Posterior vena cava (tissue), 2 donors: ENCODE data around the gene SENP7. TPM values are rescaled to one million over a fixed set of nuclear protein-coding genes. Genes with fewer than 3 reads are reported as not detected.
"Not testable (repeated sequence)": the region's sequence is repeated elsewhere in the genome, so short reads cannot be mapped to it uniquely, and the experiment has no call there.

ENCODE experiments used
- DNase-seq: peaks from one replicate; pipeline ENCODE4 v3.0.0-alpha.2; 2020; ENCODE audit warnings: low spot score
- intact Hi-C, 2 donors: fragments of 100-400 bp; cut with DNase I; formaldehyde crosslinking; loops; one replicate each; pipeline versions ENCODE4 v1.14.1 to v1.14.2; 2022 to 2023
- total RNA-seq, 2 donors: library from RNA; stranded (reverse); fragmentation: NEBNext Ultra II Directional; extraction: Animal tissue kit (Norgen Biotek cat#: 25700); gene quantifications; one replicate each; pipeline ENCODE4 v1.2.1, GENCODE V29; 2021
- donor health status: DM: yes; HTN: yes; CAD: no.
- donor health status: DM: yes; HTN: yes; CAD: no.

The SENP7 gene
- total RNA-seq, 2 donors from 2014 or later = 17.0 to 20.0 TPM

DNA sequence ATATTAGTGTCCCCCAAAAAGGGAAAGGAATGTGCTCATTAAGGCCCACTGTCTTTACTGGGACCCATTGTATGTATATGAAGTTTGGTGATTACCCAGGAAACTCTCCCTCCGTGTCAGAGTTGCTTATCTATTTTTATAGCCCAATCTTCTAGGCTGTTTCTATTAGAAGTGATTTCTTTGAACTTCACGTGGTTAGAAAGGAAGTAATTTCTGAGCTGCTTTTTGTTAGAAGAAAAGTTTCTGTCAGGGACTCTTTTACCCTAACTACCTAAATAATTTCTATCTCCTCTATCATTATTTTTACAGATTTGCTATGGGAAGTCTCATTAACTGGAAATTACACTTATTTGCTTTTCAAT, 17.7 kb upstream of the SENP7 start:
- intact Hi-C loops = no loop called here
- no peak for DNase-seq

DNA sequence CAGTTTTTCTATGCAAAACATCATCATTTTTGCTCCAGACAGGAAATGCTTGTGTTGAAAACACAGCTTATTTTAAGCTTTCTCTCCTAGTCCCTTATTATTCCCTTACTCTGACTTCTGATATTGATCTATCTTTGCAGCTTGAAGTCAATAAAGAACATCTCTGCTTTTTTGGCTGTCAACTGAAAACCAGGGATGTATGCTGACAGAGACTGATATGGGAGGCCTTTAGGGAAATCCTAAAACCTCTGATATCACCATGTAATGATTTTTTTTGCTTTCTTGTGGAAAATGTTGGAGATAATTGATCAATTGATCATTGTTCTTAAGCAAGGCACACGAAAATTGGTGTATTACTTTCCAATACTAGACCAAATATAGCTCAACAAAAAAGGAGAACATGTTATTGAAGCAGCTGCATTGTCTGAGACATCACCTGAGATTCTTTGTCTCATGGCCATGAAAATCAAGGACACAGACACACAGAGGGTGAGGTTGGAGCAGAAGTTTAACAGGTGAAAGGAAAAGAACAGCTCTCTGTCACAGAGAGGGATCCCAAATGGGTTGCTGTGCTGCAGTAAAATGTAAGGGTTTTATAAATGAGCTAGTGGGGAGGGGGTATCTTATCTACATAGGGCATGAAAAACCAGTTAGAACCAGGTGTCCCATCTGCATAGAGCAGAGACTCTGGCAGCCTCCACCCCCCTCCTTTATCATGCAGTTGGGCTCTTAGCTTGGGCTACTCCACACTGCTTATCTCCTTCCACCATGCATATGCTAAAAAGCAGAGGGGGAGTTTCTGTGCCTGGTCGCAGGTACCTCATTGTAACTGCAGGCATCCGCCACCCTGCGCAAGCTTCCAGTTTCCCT, 17.0 kb upstream of the SENP7 start:
- DNase-seq = no peak
- intact Hi-C loops = no loop called here

DNA sequence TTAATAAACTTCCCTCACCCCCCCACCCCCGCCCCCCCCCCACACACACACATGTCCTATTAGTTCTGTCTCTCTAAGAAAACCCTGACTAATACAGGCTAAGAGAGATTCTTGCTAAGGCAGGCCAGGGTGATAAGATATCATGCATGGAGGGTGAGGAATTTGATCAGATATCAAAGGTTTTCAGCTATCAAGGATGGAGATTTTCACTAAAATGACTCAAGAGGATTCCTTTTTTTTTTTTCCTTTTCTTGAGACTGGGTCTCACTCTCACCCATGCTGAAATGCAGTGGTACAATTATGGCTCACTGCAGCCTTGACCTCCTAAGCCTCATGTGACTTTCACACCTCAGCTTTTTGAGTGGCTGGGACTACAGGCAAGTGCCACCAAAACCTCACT, 14.9 kb upstream of the SENP7 start:
- no peak for DNase-seq
- intact Hi-C loops = no loop called here

DNA sequence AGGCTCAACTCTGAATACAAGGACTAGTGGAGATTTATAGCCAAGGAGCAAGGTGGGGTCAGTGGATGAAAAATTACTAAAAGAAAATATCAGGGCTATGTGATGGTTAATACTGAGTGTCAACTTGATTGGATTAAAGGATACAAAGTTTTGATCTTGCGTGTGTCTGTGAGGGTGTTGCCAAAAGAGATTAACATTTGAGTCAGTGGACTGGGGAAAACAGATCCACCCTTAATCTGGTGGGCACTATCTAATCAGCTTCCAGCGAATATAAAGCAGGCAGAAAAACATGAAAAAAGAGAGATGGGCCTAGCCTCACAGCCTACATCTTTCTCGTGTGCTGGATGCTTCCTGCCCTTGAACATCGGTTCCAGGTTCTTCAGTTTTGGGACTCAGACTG, 14.4 kb upstream of the SENP7 start:
- intact Hi-C loops = no loop called here
- no peak for DNase-seq

DNA sequence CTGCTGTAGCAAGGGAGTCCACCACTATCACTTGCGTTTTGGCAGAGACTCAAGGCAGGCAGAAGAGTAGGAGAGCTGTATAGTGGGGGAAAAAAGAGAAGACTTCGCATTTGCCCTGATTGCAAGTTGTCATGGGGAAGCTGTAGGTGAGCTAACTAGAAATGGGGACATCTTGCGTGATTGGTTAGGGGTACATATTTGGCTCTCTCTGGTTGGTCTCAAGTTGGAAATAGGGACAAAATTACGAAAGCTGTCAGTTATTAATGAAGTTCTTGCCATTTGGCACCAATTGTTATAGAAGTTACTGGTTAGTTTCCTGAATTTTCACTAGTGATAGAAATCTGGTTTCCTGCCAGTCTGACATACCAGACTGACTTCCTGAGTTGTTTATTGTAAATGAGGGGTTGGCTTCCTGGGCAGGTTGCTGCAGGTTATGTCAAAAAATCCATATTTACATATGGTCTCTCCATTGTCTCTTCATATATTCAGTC, 8.2 kb upstream of the SENP7 start:
- intact Hi-C loops = no loop called here

DNA sequence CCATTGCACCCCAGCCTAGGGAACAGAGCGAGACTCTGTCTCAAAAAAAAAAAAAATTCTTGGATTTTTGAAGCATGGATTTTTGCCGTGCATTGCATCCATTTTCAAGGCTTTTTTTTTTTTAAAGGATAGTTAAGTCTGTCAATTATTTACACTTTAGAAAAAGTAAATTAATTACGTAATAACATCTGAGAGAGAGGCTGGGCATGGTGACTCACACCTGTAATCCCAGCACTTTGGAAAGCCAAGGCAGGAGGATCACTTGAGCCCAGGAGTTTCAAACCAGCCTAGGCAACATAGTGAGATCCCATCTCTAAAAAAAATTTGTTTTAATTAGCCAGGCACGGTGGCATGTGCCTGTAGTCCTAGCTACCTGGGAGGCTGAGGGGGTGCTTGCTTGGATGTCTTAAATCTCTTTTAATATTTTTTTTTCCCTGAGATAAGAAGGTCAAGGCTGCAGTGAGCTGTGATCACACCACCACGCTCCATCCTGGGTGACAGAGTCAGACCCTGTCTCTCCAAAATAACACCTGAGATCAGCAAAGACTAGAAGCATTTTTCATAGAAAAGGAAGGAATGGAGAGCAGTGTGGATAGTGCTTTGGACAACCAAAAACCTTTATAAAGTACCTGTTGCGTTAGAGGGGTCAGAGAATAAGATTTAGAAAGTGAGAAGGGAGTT, 6.8 kb upstream of the SENP7 start:
- intact Hi-C loops = no loop called here
- DNase-seq = no peak

More for the DNA sequence above, 8.2 kb upstream of the SENP7 start:
- no peak for DNase-seq

DNA sequence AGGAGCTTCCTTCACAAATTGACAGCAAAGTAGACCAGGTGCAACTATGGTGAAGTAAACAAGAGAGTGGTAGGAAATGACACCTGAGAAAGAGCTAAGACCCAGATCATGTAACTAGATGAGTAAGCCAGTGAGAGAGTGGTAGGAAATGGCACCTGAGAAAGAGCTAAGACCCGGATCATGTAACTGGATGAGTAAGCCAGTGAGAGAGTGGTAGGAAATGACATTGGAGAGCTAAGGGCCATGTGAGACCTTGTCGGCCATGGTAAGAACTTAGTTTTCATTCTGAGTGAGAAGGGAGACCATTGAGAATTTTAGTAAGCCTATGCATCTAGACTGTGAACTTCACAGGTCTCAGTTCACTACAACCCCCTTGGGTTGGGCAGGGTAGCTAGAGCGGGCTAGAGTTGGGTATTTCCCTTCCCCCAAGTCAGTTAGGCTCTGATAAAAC, 5.4 kb upstream of the SENP7 start:
- DNase-seq = no peak
- intact Hi-C loops = no loop called here

DNA sequence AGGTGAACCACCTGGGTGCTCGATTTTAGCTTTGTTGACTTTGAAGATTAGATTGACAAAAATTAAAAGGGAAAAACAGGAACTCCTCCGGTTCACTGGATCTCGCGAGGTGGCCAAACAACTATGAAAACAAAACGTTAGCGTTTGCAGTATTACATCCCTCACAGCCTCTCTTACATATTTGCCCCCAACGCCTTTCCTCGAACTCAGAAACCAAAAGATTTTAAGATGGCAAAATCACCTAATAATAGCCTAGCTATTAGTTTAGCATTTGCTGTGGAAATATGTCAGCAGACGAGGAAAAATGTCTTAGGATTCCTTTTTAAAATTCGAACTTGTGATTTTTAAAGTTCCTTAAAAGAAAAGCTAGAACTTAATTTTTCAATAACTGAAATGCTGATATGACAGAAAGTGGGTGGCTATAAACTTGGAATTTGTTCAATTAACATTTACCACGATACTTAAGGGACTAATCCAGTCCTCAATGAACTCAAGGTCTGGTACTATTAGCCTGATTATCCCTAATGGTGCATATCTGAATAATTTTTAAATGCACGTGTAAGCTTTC, 491 bp upstream of the SENP7 start:
- DNase-seq = no peak
- intact Hi-C loops = no loop called here

DNA sequence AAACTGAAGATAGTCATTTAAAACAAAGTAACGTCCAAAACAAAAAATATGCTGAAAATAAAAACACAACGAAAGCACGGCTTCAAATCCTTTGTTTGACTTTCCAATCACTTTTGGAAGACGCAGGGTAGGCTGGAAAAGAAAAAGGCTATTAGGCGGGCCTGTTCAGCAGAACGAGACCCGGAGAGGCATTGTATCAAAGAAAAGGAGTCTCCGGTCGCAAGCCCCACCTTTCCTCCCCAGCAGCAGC, 691 bp downstream of the SENP7 start:
- intact Hi-C loops = no loop called here
- no peak for DNase-seq

DNA sequence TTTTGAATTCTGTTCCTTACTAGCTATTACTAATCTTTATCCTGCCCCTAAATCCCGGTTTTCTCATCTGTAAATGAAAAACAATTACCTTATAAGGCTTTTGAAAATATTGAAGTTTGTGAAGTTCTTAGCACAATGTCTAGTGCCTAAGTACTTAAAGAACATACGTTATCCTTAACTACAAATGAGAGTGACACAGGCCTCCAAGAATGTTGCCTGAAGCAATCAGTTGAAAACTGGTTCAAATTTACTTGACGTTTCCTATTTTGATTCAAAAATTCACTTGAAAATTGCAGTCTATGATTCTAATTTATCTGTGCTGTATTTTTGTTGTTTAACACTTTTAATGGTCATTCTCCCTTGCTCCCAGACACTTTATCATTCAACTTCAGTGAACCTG, 3.2 kb downstream of the SENP7 start:
- DNase-seq = no peak
- intact Hi-C loops = no loop called here

DNA sequence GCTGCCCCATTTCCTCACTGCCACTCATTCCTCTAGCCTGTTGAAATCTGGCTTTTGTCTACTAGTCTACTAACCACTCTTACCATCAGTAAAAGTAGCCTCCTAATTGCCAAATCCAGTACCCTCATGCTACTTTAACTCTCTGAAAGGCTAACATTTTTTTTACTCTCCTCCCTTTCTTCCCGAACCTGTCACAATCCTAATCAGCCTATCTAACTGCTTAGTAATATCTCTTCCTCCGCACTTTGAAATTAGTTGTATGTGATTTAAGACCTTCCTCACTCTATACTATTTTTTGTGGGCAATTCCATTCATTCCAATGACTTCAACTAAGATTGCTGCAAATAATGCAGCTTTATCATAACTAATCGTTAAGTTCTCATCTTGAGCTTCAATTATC, 3.7 kb downstream of the SENP7 start:
- intact Hi-C loops = no loop called here
- DNase-seq = no peak

DNA sequence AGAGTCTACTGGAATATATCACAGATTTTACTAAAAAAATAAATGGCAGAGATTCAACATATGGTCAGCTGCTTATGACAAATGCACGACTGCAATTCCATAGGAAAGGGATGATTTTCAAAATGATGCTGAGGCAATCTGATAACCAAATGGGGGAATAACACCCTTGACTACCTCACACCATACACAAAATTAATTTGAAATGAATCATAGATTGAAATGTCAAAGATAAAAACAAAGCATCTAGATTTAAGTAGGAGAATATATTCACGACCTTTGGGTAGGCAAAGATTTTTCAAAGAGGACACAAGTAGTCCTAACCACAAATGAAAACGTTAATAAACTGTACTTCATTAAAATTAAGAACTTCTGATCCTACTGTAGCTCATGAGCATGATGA, 11.2 kb downstream of the SENP7 start:
- intact Hi-C loops = no loop called here
- no peak for DNase-seq

DNA sequence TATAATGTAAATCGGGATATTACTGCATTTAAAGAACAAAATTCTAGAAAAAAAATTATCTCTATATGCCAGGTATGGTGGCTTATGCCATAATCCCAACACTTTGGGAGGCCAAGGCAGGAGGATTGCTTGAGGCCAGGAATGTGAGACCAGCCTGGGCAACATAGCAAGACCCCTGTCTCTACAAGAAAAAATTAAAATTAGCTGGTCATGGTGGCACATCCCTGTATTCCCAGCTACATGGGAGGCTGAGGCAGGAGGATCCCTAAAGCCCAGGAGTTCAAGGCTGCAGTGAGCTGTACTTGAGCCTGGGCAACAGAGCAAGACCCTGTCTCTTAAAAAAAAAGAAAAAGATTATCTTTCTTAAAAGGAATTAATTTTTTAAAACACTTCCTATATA, 12.8 kb downstream of the SENP7 start:
- DNase-seq = no peak
- intact Hi-C loops = no loop called here

DNA sequence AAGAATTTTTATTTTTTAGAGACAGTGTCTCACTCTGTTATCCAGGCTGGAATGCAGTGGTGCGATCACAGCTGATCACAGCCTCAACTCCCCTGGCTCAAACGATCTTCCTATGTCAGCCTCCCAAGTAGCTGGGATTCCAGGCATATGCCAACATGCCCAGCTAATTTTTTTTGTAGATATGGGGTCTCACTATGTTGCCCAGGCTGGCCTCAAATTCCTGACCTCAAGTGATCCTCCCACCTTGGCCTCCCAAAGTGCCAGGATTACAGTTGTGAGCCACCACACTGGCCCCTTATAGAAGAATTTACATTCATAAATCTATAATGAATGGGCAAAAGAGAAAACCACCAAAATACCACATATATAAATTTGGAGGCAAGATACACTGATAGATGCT, 15.2 kb downstream of the SENP7 start:
- intact Hi-C loops = no loop called here
- DNase-seq = no peak

DNA sequence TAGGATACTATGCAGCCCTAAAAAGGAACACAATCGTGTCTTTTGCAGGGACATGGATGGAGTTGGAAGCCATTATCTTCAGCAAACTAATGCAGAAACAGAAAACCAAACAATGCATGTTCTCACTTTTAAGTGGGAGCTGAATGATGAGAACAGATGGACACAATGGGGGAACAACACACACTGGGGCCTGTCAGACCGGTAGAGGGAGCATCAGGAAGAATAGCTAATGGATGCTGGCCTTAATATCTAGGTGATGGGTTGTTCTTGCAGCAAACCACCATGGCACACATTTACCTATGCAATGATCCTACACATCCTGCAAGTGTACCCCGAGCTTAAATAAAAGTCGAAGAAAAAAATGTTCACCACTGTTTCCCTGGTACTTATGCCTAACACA, 17.5 kb downstream of the SENP7 start:
- DNase-seq = no peak
- intact Hi-C loops = no loop called here

DNA sequence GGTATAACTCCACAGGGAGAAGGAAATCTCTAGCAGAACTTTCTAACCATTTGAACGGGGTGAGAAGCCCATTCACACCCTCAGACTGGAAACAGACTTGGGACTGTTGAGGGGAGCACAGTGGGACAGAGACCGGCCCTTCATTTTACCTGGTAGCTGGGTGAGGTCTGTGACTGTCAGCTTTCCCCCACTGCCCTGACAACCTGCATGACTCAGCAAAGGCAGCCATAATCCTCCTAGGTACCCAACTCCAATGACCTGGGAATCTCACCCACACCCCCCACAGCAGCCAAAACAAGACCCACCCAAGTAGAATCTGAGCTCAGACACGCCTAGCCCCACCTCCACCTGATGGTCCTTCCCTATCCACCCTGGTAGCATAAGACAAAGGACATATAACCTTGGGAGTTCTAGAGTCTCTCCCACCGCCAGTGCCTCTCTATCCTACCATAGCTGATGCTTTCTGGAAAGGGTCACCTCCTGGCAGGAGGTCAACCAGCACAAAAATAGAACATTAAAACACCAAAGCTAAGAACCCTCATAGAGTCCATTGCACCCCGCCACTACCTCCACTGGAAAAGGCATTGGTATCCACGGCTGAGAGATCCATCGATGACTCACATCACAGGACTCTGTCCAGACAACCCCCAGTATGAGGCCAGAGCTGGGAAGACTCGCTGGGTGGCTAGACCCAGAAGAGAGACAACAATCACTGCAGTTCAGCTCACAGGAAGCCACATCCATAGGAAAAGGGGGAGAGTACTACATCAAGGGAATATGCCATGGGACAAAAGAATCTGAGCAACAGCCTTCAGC, 28.0 kb downstream of the SENP7 start:
- no peak for DNase-seq
- intact Hi-C loops = no loop called here

DNA sequence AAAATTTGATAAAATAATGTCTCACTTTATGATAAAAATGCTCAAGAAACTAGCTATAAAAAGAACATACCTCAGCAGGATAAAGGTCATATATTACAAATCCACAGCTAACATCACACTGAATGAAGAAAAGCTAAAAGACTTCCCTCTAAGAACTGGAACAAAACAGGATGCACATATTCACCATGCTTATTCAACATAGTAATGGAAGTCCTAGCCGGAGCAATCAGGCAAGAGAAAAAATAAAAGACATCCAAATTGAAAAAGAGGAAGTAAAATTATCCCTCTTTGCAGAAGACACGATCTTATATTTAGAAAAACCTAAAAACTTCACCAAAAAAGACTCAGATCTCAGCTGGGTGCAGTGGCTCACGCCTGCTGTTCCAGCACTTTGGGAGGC, 34.0 kb downstream of the SENP7 start:
- intact Hi-C loops = no loop called here
- DNase-seq = no peak

DNA sequence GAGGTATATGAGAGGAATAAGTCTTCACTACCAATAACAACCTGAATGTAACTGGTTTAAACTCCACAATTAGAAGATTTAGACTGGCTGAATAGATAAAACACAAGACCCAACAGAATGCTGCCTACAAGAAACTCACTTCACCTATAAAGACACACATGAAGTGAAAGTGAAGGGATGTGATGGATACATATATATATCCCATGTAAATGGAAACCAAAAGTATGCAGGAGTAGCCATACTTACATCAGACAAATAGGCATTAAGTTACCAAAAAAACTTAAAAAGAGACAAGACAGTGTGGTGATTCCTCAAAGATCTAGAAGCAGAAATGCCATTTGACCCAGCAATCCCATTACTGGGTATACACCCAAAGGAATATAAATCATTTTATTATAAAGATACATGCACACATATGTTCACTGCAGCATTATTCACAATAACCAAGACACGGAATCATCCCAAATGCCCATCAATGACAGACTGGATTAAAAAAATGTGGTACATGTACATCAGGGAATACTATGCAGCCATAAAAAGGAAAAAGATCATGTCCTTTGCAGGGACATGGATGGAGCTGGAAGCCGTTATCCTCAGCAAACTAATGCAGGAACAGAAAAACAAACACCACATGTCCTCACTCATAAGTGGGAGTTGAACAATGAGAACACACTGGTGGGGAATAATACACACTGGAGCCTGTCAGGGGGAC, 38.0 kb downstream of the SENP7 start:
- DNase-seq, intact Hi-C loops: not testable (repeated sequence)

DNA sequence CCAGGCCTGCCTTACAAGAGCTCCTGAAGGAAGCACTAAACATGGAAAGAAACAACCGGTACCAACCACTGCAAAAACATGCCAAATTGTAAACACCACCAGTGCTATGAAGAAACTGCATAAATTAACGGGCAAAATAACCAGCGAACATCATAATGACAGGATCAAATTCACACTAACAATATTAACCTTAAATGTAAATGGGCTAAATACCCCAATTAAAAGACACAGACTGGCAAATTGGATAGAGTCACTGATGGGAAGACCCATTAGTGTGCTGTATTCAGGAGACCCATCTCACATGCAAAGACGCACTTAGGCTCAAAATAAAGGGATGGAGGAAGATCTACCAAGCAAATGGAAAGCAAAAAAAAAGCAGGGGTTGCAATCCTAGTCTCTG, 44.3 kb downstream of the SENP7 start:
- intact Hi-C loops, DNase-seq: not testable (repeated sequence)
